HuH-7.5 (cell line): Measurements from ENCODE around the gene SH3RF1.

Experiments used
- DNase-seq: peaks from one replicate; pipeline ENCODE4 v3.0.0; 2011; ENCODE audit warnings: low spot score

SH3RF1 gene

DNA sequence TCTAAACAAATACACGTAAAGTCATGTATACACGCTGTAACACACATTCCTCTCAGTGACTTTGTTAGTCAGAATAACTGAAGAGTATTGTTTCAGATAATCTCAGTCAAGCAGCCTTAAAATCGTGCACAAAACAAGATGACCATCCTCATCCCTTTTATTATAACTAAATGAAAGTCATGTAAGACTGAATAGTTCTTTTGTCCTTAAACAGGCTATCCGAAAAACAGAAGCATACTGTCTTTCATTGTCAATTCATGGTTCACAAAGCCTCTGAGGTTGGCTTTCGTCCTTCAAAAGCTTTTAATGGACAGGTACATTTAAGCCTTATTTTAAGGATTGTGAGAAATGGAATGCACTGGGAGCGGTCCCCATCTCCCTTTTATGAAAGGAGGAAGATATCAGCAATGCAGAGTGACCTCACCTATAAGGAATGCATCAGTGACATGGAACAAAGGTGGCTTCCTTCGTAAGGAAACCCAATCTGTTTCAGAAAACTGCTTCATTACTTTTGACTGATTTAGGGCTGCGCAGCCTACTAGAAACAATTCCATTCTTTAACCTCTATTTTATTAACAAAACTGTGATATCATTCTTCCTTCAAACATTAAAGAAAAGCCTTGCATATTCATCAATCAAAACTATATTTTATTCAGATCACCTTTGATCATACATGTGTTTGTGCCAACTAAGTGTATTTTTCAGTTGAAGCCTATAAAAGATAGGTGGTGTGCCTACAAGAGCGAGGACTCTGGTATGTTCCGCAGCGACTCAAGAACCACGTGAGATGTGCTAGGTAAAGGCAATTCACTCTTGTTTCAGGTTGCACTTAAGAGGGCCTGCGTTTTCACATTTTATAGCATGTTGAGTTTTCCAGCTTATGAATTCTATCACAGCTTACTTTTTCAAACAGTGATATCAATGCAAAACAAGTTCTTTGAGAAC is 19.2 kb downstream of the SH3RF1 start:
- DNase-seq, result no peak

DNA sequence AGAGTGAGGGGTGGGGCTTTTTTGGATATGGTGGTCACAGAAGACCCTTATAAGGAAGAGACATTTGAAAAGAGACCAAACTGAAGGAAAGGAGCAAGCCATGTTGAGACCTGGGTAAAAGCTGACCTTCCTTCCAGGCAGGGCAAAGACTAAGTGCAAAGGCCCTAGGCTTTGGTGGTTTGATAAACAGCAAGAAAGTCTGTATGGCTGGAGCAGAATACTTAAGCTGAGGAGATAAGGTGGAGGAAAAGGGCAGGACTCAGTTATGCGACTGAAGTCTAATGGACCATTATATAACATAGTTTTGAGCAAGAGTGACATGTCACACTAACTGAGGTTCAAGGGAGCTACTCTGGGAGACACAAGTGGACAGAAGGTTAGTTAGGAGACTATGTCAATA is 20.0 kb downstream of the SH3RF1 start:
- no peak for DNase-seq

DNA sequence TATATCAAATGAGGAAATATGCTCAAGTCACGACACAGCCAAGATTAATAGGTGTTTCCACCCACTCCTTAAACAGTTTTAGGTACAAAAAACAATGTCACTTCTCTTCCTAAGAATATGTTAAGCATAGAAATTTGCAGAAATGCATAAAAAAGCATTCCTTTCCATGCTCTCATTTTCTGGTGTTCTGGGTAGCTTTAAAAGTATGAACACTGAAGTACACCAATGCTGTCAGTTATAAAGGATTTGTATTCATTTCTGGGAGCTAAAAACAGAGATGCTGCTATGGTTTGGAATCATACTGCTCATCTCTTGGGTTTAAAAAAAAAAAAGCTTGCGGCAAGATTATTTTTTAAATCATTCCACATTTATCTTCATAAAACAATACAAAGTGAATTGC is 20.8 kb downstream of the SH3RF1 start:
- DNase-seq, result no peak

DNA sequence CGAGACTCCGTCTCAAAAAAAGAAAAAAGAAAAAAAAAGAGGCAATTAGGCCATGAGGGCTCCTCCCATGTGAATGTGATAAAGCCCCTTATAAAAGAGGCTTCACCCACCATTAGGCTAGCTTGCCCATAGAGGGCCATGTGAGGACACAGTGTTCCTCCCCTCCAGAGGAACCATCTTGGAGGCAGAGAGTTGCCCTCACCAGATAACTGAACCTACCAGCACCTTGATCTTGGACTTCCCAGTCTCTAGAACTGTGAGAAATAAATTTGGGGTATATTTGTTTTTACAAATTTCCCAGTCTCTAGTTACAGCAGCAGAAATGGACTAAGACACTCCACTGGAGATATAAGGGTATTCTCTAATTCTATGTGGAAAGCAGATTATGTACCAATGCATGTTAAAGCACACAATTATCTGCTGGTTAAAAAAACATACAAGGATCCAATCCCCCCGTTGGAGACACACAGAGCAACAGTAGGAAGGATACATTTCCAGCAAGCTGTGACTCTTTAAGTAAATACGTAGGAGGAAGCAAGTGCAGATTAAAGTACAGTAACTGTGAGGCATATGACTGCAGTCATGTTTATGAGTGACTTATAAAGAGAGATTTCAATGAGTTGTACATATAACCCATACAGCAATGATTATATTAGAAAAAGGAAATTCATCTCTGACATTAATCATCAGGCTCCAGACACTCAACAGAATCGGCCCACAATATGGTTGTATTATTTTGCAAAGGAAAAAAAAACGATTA is 21.4 kb downstream of the SH3RF1 start:
- DNase-seq, result no peak

DNA sequence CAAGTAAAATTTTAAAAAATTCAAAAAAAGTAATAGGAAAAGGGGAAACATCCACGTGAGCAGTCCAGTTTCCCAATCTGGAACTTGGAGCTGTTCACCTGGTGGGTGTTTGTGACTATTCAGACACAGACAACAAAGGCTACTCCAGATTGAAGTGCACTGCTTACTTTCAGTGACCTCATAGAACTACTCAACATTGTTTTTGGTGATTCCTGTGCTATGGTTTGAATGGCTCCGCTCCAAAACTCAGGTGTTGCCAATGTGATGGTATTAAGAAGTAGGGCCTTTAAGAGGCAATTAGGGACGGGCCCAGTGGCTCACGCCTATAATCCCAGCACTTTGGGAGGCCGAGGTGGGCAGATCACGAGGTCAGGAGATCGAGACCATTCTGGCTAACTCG is 22.1 kb downstream of the SH3RF1 start:
- no peak for DNase-seq

DNA sequence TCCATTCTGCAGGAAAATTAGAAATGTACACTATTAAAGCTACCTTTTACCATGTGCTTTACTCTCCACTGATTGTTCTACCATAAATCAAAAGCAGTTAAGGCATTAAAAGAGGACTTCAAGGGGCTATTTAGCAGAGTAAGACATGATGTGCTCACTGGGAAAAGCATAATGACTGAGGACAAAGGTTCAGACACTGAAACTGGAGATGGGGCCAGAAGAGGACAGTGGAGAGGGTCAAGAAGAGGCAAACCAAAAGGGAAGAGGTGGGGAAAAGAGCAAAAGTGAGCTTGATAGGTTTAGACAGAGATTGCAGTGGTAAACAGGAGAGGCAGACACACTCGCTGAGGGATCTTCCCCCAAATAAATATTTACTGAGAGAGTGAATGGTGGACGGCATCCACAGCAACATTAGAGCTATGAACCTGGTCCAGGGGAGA is 23.8 kb downstream of the SH3RF1 start:
- no peak for DNase-seq

DNA sequence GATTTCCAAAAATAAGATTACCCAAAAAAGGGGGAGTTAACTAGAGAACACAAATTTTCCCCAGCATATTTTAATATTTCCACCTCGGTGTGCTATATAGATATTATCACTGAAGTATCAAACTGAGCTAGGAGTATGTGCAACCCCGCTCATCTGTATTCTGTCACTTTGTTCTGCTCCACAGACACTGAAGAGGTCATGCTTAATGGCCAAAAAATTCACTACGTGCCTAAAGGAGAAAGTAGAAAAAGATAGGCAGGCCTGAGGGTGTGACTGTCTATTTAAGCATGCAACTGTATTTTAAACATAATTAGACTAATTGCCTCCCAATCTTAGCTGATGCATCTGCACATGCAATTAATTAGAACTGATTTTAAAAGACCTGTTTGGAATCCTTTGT is 24.5 kb downstream of the SH3RF1 start:
- DNase-seq, result no peak

DNA sequence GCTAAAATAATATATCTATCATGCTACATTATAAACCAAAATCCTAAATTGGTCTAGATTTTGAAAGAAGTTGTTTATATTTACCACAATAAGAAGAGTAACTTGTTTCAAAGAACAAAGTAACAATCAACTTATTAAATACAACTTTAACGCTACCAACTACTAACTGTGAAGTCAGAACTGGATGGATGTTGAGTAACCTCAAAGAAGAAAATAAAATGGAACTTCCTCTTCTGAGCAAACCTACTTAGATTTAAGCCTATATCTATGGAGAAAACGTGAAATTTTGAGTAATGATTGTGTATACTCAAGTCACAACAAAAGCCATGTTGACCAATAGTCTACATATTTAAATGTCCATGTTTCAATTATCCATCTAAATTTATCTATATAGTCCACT is 25.7 kb downstream of the SH3RF1 start:
- DNase-seq, result no peak

DNA sequence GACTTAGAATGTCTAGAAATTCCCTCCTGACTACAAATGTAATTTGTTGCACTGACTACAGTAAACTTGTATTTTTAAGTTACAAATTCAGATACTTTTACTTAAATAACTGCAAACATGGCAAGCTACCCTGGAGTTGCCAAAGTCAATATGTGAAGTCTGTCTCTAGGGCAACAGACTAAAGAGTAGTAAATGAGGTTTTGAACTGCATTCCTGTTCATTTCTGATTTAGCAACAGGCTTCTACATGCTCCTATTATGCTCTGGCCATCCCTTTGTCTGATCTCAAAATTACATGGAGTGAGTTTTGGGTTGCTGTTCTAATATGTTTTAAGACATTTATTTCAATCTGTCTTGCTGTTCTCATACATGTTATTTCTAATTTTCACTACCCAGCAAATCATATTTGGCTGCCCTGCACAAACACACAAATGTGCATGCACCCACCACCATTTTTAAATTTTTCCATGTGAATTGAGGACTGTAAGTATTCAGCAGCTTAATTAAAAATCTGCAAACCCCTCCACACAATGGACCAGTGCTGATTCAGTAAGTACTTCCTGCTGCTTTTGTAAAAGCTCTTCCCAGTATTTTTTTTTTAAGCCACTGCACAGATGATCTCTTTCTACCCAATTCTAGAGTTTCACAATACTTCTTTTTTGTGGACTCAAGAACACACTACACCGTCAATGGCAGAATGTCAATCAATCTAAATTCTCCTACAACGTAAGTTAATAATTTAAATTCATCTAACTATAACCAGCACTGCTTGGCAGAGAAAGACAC is 26.7 kb downstream of the SH3RF1 start:
- peak; percentile 19 for DNase-seq

DNA sequence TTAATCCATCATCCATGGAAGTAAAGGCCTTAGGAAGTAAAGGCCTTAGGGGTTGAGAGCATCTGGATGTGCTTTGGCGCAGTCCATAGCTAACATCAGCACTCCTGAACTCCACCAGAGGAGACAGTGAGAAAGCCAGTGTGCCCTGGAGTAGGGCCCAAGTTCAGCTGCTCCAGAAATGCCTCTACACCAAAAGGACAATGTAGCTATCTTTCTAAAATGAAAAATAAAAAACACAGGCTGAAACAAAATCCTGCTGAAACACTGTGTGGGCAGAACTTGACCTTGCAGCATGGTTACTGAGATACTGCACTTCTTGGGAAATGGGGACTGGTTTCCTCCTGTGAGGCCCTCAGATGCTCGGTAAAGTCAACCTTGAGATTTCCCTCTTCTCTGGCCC is 29.3 kb downstream of the SH3RF1 start:
- no peak for DNase-seq

DNA sequence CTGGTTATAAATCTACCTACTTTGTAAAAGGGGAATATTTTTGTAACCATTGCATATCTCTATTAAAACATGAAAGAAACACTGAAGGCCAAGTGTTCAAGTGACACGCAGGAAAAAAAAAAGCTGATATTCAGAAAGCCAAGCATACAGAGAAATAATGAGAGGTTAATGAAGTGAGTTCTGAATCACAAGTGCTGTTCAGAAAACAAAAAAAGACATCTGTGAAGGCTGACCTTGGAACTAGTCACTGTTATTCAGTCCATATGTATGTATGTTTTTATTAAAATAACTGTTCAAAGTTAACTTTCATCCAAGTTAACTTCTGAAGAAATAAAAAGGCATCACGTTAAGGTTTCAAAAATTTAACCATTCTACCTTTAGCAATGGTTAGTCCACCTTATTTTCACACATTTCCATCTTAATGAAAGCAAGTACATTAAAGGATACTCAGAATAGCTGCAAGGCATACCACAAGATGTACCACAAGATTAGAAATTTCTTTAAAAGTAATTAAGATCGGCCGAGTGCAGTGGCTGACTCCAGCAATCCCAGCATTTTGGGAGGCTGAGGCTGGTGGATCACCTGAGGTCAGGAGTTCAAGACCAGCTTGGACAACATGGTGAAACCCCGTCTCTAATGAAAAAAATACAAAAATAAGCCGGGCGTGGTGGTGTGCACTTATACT is 31.4 kb downstream of the SH3RF1 start:
- DNase-seq, result no peak

DNA sequence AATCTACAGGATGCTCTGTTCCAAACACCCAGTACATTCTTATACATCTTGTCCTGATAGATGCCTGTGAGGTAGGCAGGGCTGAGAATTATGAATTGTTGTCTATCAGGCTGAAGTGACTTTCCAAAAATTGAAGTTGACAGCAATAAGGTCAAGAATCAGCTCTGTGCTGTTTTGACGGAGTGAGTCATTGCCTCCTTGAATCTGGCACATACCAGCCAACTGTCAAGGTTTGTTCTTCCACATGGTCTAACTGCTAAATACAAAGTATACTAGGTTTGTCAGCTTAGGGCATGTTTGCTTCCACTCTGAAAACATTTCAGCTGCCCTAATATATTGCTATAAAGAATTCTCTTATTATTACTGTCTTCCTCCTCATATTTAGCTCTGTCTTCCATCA is 32.3 kb downstream of the SH3RF1 start:
- DNase-seq, result no peak

DNA sequence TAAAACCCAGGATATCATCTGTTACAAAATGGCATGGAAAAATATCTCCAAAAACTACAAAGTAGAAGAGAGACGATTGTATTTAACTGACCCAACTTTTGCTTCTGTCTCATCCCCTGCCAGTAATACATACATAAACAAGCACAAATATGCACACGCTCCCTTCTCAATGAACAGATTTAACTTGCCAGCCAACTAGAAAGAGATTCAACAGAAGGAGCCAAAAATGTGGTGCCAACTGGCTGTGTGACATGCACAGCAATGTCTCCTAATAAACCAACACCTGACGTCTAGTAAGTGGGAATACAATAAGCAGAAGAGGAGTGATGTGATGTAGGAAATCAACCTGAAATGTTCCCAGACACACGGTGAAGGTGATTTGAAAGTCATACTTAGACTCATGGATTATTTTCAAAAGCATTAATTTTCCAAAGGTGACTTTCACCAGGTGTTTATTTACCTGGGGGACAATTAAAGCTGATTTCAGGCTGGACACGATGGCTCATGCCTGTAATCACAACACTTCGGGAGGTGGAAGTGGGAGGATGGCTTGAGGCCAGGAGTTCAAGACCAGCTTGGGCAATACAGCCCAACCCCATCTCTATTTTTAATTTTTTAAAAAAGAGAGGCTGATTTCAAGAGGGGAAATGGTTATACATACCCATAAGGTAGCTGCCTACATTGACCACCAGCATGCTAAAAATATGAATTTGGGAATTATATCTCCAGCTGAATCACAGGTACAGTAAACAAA is 33.7 kb downstream of the SH3RF1 start:
- DNase-seq, result no peak

DNA sequence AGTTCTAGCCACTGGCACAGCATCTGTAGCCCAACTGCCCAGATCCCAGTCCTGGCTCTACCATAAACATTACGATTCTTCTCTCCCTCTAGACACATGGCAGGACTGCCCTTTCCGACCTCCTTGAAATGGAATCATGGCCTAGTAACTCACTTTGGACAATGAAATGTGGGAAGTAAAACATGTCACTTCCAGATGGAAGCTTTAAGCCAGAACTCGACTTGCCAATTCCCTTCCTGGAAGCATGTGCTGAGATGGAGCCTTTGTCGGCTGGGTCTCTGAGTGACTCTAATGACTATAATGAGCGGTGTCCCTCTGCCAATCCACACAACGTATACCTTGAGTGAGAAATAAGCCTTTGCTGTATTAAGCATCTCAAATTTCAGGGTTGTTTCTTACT is 34.7 kb downstream of the SH3RF1 start:
- no peak for DNase-seq

DNA sequence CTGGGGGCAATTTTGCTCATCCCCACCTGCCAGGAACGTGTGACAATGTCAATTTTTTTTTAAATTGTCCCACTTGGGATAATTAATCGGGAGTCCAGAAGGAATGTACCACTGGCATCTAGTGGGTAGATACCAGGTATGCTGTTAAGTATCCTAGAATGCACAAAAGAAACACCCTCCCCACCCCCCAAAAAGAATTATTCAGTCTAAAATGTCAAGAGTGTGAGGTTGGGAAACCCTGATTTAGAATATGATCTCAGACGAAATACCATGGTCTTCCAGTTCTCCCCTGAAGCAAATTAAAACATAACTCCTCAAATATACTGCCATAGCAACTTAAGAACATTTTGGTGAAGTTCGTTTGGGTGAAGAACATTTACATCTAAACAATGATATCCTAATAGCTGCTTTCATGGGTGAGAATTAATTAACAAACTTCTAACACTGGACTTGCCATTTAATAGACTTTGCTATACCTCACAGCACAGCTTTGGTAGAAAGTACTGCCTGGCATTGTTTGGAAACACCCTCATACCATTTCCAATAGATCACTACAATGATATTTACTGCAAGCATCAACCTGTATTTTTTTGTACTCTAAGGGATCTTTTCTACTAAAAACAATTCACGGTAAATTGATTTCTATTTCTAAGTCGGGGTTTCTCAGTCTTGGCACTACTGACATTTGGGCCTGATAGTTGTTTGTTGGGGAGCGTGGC is 36.5 kb downstream of the SH3RF1 start:
- no peak for DNase-seq

DNA sequence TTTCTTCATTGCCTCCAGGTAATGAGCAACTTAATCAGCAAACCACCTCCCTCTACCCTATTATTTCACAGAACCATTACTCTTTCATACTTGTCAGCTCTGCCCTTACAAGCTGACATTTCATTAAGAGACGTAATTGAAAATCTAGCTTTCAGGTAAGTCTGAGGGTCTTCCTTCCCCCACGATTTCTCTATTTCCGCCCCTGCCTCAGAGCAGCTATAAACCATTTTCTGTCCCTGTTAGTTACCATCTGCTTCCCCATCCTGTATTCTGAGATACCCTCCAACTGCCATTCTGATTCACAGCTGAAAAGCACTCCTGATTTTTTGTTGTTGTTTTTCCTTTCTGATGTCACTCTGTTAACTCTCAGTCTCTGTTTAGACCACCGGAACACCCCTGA is 37.1 kb downstream of the SH3RF1 start:
- DNase-seq, result no peak

DNA sequence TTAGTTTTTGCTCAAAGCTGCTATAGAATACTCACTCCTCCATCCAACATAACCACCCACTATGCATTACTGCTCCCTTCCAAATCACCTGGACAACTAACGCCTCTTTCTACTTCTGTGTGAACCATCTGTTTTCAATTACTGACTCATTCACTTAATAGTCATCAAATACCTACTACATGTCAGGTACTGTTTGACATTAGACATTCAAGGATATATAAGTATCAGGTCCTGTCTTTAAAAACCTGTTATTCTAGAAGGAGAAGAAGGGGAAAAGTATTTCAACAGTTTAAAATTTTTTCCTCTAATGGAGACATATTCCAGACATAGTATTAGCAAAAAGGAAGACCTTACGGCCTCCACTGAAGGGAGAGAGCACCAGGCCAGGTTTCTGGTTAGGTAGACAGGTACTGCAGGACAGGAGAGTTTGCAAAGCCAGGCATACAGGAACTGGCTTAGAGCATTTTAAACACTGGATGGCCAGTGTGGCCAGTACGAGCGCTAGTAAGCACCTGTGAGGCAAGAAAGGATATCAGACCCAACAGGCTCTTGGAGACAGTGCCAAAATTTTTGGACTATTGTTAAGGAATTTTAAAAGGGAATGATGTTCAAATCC is 39.0 kb downstream of the SH3RF1 start:
- no peak for DNase-seq

DNA sequence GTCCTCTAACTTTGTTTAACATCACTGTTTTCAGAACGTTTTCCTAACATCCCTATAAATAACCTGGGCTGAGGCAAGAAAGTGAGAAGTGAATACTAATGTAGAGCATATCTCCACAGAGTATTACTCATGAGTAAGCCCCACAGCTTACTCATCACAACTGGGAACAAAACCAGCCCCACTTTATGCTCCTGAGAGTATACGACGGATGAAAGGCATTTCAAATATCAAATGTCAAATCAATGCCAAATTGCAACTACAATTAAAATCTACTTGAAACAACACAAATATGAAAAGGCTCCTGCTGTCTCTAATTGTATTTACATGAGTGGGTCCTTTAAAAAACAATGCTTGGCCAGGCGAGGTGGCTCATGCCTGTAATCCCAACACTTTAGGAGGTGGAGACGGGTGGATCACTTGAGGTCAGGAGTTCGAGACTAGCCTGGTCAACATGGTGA is 41.2 kb downstream of the SH3RF1 start:
- no peak for DNase-seq

DNA sequence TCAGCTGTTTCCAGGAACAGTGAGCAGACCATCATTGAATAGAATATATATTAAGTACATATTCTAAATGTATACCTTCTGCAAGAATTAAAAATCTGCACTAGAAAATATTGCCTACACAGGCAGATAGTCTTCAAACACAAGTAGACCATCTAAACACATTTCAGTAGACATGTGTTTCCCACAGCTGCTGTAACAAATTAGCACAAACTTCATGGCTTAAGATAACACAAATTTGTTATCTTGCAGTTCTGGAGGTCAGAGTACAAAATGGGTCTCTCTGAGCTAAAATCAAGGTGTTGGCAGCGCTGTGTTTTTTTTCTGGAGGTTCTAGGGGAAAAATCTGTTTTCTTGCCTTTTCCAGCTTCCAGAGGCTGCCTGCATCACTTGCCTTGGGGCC is 42.7 kb downstream of the SH3RF1 start:
- DNase-seq, result no peak

DNA sequence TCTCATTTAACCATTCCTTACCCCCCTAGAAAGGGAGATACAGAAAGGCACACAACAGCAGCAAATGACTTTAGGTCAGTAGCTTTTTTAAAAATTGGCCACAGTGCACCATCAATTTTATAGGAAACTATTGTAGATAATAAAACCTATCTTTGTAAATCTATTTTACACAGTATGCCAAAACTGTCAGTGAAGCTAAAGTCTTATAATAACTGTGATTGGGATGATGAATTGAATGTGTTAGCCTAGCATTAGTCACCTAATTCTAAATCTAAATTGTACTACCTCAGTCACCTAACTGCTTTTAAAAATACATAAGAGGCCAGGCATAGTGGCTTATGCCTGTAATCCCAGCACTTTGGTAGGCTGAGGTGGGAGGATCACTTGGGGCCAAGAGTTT is 44.2 kb downstream of the SH3RF1 start:
- no peak for DNase-seq
